Stimulated activated CD8-positive, alpha-beta memory T cell treated with anti-CD3 and anti-CD28 coated beads, Interleukin-7, amount 100 ng/mL, for 4 hours (primary cell): ENCODE data around the gene CHML.

Experiments
- DNase-seq, 2 donors: peaks; one replicate each; pipeline ENCODE4 v3.0.0-alpha.2; 2020; ENCODE audit warnings: low read depth in 2 of 2

Gene CHML

DNA sequence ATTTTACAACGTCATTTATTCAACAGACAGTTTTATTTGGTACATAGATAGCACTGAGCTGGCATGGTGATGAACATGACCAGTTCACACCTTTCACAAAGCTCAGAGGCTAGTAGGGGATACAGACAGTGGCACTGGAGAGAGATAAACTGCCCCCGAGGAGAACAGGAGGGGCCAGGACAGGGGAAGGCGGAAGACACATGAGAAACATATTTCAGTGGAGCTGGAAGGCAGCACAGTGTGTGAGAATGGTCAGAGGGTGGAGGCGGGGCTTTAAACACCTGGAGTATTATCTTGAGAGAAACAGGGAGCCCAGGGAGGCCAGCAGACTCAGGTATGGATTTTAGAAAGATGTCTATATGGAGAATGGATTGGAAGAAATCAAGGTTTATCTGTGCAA, 49.5 kb downstream of the CHML start:
- DNase-seq = no peak
